Peyer's patch (tissue), 4 donors: ENCODE data around the gene AK4.
"Not testable (repeated sequence)": the region's sequence is repeated elsewhere in the genome, so short reads cannot be mapped to it uniquely, and the experiment has no call there.

ENCODE experiments used
- CTCF ChIP-seq, 6 experiments: fragments of 450-650 bp in 4 of 6; fragments of 200-600 bp in 2 of 6; sonication (generic) in 1 of 6; IDR thresholded peaks; one replicate each; pipeline ENCODE4 v1.5.1; 2017 to 2019; ENCODE audit warnings: antibody characterized with exemption in 6 of 6, mild to moderate bottlenecking in 3 of 6, moderate library complexity in 1 of 6
- POLR2A ChIP-seq, 2 donors: fragments of 450-650 bp; IDR thresholded peaks; one replicate each; pipeline ENCODE4 v1.5.1; 2017; ENCODE audit warnings: antibody characterized with exemption in 2 of 2, mild to moderate bottlenecking in 2 of 2, moderate library complexity in 2 of 2

GRCh38 chr1:65129104-65129503 is 18.9 kb upstream of the AK4 start:
- not testable (repeated sequence) for TF ChIP-seq CTCF, POLR2A (IDR thresholded peaks at IDR 0.05)
